DMS 273 treated with DMSO at 0.1 percent for 48 hours (cell line): Measurements from ENCODE around the gene GABRD.

ENCODE experiments used
- DNase-seq: peaks from one replicate; lab custom pipeline; 2025; lab: John Stamatoyannopoulos, UW

Gene GABRD

GRCh38 chr1:1985375-1986050 lies 33.6 kb upstream of the GABRD start:
- no peak for DNase-seq

DNA sequence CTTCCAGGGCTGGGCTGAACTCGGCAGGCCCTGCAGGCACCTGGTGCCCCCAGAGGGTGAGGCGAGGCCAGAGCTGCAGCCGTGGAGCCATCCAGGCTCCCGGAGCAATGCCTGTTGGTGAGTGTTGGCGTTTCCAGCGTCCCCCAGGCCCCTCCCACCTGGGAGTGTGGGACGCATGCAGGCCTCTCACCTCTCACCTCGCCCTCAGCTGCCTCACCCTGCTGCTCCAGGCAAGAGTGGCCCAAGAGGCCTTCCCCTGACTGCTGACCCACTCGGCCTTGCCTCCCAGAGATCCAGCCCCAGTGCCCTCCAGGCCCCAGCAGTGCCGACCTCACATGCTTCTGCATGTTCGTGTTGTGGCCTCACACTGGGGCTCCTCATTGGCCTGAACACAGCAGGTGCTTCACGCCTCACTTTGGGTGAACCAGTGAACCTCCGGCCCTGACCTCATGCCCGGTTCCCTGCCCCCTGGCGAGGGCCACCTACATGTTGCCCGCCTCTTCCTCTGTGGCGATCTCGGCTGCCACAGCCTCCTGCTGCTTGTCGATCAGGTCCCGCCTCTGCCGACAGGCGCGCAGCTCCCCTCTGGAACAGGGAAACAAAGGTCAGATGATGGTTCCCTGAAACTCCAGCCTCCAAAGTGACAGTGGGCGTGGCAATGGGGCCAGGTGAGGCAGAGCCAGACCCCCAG lies 32.5 kb upstream of the GABRD start:
- DNase-seq, result no peak

DNA sequence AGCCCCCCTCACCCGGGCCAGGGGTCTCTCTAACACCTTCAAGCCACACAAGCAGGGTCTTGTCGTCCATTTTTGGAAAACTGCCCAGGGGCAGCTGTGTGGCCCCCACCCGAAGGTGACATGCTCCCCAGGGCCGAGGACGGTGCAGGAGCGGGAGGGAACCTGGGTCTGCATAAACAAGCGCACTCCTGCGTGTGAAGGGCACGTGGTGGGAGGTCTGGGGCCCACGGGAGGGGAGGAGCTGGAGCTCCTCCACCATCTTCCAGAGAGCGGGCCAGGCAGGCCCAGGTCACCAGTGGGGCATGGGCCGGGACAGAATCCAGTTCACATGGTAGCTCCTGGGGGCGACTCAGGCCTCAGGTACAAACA lies 32.0 kb upstream of the GABRD start:
- no peak for DNase-seq

DNA sequence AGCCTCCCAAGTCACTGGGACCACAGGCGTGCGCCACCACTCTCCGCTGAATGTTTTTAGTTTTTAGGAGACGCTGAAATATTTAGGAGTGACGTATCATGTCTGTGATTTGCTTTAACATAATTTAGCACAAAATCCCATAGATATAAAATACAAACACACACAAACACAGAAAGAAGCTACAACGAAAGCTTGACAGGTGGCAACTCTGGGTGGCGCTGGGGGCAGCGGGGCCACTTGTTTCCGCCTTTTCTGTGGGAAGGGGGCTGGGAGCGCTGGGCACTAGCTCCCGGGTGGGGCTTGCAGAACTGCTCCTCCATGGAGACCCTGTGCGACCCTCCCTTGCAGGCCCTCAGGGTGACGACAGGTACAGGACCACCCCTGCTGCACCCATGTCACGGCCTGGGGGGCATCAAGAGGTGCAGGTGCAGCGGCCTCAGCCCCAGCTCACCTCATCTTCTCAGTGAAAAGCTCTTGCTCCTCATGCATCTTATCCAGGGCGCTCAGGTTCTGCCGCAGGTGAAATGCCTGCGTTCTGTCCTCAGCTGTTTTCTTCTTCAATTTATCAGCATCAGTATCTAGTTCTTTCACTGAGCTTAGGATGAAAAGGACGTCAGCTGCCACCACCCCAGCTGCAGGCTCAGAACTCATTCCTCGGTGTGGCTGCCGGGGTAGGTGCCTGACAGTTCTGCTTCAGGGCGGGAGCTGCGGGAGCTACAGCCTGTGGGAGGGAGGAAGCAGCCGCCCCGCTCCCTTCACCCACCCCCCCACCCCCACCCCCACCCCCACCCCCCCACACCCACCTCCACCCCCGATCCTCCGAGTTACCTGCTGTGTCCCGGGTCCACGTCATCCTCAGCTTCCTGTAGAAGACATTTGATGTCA lies 30.8 kb upstream of the GABRD start:
- DNase-seq, result no peak

- no peak for DNase-seq
Measured at GRCh38 chr1:1989102-1989542, 30.0 kb upstream of the GABRD start.

- no peak for DNase-seq
Measured at GRCh38 chr1:1989789-1990188, 29.4 kb upstream of the GABRD start.

- DNase-seq, result no peak
Measured at GRCh38 chr1:1990222-1990621, 28.9 kb upstream of the GABRD start.

DNA sequence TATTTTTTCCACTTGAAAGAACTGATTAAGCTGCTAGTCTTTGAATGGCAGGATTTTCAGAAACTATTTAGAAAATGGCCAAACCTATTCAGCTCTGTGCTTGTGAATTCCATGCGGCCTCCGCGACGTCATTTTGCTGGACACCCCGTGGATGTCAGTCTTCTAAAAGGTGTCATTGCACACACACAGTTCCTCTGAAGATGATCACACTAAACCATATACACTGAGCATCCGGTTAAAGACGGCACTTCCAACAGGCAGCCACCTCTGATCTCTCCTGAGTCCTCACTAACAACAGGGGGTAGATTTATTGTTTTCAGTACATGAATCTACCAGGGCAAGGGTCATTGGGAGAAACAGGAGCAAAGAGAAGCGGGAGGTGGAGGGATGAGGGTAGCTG lies 24.6 kb upstream of the GABRD start:
- DNase-seq, result no peak

DNA sequence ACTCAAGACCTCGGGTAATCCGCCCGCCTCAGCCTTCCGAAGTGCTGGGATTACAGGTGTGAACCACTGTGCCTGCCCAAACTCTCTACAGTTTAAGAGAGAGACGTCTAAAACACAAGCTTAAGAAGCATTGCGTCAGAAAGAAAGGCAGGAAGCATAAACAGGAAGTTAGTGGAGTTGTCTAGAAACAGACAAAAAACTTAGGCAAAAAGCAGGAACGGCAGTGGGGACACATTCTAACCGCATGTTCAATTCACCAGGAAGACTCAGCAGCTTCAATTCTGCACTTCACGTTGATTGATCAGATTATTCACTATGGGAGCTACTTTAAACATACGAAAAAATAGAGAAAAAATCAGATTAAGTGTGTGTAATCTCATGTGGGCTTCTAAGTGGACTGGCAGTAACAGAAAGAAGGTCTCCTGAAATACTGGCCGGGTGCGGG lies 22.9 kb upstream of the GABRD start:
- DNase-seq, result no peak

DNA sequence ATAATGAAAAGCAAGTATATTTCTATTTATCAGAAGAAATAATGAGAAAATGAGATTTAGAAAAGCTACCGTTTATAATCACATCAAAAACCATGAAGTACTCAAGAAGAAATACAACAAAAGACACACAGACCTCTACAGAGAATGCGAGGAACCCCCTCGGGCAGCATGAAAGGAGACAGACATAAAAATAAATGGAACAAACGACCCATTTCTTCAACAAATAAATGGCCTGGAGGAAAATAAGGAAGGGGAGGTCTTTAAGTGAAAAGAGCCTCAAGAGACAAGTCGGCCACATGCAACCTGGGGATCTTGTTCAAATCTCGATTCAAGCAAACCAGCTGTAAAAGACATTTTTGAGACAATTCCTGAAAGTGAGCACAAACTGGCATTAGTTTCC lies 21.6 kb upstream of the GABRD start:
- DNase-seq, result no peak

GRCh38 chr1:2000432-2000831 lies 18.7 kb upstream of the GABRD start:
- DNase-seq, result no peak

DNA sequence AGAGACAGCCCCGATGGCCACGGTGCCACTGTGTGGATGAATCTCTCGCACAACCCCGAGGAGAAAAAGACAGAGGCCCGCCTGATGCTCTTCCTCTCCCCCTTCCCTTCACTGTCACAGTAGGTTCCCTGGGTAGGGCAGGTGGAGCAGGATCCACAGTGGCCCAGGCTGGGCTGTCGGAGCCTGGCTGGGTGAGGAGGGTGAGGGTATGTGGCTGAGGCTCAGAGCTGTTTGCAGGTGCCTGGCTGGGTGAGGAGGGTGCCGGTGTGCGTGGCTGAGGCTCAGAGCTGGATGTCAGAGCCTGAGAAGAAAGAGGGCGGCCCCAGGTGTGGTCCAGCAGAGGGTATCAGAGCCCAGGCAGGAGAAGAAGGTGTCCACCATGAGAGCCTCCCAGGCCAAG lies 18.3 kb upstream of the GABRD start:
- no peak for DNase-seq

- DNase-seq, result no peak
Measured at GRCh38 chr1:2001773-2002411, 17.3 kb upstream of the GABRD start.

- DNase-seq, result no peak
Measured at GRCh38 chr1:2003541-2004131, 15.5 kb upstream of the GABRD start, which contains the start of gene CFAP74. TSS of gene CFAP74 (minus strand) at chr1:2003786. CDS start at chr1:1990956, 12,830 bp downstream.

- DNase-seq, result no peak
Measured at GRCh38 chr1:2004856-2005255, 14.3 kb upstream of the GABRD start.

- no peak for DNase-seq
Measured at GRCh38 chr1:2009101-2010053, 9.8 kb upstream of the GABRD start.

DNA sequence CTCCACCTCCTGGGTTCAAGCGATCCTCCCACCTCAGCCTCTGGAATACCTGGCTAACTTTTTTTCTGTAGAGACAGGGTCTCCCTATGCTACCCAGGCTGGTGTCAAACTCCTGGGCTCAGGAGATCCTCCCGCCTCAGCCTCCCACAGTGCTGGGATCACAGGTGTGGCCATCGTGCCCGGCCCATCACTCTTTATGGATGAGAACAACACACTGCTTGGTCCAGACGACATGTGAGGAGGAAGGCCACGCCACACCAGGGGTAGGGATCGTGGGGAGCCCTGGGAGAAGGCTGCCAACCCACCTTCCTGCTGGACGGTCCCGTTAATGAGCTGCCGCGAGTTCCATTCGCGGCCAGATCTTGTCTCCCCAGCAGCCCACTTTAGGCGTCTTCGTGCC lies 5.0 kb upstream of the GABRD start:
- DNase-seq, result no peak

- DNase-seq, result no peak
Measured at GRCh38 chr1:2014741-2015735, 4.1 kb upstream of the GABRD start.

GRCh38 chr1:2016123-2016522 lies 3.0 kb upstream of the GABRD start:
- no peak for DNase-seq
